CD4-positive, alpha-beta T cell treated with Interleukin-6 for 4 hours (primary cell): Measurements from ENCODE around the gene VWF.

Experiments used
- DNase-seq: peaks from one replicate; pipeline ENCODE4 v3.0.0-alpha.2; 2020; ENCODE audit warnings: mixed read lengths

Gene VWF

DNA sequence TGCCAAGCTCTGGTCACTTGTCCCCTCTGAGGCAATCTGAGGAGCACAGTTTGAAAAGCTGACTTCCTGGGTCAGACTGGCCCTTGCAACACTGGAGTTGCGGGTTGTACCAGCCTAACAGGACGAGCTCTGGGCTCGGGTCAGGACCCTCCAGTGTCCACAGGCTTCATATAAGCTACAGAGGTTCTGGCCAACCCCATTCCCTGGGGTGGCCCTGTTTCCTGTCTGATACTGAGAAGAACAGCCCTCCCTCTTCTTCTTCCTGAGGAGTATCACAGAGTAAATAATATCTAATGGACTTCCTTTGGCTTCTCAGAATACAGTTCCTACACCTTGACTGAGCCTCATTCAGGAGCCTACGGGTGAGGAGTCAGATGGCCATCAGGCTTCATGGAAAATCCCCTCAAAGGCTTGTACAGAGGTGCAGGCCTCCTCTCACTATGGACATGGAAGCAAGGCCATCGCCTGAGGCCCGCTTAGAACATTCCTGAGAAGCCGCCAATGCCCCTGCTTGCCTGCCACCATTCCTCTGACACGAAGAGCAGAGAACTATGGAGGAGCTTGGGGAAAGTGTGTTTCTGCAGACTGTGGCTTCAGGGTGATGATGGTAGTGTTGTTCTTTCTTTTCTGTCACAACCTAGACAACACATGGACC is 150.9 kb downstream of the VWF start:
- no peak for DNase-seq

DNA sequence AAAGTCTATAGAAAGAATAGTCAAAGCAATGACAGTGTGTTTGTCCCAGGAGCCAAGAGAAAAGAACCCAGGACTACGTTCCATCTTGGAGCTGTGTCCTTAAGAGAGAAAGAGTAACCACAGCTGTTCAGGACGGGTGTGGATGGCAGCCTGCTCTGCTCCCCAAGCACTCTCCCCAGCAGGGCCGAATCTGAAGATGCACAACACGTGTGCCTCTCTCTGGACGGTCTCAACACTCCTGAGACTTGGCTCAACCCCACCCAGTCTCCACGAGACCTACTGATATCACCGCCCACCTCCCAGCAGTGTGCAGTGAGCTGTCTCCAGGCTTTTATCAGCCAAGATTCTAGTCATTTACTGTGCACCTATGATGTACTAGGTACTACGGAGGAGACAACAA is 152.1 kb downstream of the VWF start:
- DNase-seq: no peak

DNA sequence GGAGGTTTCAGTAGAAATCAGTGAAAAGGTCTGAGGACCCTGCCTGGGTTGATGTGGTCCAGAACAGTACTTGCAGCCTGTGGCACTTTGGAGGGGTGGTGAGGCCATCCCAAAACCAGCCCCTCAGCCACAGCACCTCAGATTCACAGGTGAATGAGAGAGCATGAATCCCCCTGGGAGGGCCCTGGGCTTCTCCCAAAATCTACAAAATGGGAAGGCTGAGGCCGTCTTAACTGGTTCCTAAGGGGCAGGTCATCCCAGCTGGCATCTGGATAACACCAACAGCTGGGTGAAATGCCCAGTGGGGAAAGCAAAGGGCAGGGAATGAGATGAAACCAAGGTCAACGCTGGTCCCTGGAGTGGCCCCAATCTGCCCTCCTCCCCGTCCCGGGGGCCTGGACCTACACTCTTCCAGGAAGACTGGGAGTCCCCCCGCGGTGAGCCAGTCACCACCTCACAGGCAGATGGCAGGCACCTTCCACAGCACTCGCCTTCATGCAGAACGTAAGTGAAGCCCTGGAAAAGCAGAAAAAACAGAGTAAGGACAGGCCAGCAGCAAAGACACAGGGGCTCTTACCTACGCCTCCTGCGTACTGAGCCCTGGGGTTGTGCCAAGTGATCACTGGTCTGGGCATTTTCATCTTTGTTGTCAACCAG is 153.1 kb downstream of the VWF start:
- no peak for DNase-seq

DNA sequence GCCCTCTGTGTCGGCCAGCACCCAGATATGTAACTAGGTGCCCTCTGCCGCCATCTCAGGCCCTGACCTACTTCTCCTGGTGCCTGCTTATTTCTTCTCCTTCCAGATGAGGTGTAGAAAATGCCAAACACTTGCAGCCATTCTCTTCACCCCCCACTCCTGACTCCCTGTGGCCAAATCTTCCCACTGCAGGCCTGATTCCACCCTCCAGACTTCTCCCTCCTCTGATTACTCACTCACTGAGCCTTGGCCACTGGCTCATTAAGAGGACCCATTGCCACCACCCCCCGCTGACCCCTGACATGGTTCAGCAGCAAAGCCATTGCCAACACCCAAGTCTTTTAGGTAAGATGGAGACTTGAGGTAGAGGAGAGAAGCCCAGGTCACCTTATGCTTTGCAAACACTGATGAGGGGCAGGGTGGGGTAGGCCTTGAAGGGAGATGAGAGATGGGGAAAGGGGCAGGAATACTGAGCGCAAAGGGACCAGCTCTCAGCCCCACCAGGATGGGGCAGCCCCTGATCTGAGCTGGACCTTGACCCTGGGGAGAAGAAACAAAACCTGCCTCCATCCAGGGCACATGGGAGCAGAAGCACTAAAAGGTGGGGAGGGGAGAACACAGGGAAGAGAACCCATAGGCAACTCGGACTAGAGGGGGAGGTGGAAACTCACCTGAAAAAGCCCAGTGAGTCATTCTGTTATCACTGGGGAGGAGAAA is 154.3 kb downstream of the VWF start:
- no peak for DNase-seq

DNA sequence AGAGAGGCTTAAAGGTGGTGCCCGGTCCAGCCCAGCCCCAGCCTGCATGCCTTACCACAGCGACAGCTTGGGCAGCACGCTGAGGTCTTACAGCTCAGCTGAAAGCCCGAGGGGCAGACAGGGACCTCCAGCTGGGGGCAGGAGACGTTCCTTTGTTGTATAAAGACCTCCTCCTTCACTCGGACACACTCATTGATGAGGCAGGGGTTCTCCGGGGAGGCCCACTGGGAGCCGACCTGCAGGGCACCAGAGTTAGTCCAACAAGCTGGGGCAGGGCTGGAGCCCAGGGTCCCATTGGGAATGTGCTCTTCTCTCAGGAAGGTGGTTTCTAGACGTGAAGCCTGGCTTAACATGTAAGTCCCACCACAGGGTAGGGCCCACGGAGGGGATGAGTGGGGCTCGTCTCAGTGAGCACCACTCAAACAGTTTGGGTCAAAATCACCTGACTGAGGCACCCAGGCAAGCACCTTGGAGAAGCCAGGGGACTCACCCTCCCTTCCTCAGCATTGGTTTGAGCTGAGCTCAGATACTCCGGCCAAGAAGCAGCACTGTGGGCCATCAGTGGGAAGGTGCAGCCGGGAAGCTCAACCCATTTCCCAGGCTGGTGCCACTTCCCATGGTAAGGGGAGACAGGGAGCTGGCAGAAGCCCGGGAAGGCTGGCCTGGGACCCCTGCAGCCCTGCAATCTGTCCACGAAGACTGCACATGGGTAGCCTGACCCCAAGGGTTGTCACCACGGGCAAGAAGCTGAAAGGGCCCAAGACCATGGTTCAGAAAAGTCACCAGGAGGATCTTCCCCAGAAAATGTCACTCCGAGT is 155.1 kb downstream of the VWF start:
- DNase-seq: no peak

DNA sequence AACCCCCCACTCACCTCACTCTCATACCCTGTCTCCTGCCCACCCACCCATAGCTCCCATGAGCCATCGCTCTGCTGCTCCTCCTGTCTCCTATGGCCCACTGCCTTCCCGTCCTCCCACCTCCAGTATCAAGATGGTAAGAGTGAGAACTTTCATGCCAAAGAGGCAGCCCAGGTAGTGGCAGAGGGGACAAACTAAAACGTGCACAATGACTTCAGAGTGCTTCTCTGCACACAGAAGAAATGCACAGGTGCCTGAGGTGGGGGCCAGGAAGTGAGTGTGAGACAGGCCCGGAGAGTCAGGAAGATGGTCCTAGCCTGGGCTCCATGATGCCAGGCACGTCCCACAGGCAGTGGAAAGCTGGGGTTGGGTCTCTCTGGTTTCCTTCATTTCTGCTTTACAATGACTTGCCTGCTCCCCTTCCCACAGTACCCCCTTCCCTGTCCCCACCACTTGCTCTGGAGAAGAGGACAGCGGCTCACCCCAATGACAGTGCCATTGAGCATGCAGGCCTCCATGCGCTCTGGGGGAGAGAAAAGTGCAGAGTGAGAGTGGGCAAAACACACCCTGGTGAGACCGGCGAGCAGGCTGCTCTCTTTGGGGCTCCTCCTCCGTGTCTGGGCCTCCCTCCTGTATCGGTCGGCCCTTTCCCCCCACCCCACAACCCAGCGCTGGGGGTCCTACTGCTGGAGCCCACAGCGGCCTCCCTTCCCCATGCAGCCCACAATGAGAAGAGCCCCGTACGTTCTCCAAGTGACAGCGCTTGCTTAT is 156.6 kb downstream of the VWF start:
- no peak for DNase-seq

DNA sequence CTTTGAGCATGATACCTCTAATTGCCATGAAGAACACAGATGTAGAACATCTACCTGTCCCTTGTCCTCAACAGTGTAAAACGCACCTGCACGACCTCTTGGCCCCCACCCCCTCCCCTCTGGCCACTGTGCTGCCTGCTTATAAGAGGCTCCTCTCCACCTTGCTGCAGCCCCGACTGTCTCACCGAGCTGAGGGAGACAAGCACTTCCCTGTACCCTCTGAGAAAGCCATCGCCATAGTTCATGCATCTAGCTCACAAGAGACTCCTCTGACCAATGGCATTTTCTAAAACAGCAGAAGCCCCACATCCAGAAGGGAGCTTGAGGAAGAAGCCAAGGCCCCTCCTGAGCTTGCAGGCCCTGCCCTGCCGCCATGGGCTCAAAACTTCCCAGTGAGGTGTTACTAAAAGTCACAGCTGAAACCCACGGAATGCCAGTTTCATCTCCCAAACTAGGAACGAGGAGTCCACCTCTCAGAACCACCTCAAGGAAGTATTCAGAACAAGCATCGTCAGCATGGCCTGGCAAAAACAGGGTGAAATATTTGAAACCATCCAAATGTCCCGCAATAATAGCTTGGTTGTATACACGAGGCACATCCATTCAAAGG is 157.9 kb downstream of the VWF start:
- no peak for DNase-seq

DNA sequence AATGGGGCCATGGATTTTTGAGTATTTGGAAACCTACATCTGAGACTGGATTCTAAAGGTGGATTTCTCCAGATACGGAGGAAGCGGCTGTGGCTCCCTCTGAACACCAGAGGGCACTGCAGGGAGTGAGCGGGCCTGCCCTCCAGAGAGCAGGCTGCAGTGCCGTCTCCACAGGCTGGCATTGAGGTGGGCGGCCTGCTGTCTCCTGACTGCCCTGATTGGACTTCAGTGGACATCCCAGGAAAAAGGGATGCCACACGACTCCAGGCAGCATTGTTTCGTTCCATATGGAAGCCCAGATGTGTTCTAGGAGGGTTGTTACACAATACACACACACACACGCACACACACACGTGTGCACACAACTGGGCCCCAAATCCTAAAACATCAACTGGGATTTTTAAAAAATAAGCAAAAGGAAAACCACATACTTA is 158.5 kb downstream of the VWF start:
- DNase-seq: peak; percentile 45

DNA sequence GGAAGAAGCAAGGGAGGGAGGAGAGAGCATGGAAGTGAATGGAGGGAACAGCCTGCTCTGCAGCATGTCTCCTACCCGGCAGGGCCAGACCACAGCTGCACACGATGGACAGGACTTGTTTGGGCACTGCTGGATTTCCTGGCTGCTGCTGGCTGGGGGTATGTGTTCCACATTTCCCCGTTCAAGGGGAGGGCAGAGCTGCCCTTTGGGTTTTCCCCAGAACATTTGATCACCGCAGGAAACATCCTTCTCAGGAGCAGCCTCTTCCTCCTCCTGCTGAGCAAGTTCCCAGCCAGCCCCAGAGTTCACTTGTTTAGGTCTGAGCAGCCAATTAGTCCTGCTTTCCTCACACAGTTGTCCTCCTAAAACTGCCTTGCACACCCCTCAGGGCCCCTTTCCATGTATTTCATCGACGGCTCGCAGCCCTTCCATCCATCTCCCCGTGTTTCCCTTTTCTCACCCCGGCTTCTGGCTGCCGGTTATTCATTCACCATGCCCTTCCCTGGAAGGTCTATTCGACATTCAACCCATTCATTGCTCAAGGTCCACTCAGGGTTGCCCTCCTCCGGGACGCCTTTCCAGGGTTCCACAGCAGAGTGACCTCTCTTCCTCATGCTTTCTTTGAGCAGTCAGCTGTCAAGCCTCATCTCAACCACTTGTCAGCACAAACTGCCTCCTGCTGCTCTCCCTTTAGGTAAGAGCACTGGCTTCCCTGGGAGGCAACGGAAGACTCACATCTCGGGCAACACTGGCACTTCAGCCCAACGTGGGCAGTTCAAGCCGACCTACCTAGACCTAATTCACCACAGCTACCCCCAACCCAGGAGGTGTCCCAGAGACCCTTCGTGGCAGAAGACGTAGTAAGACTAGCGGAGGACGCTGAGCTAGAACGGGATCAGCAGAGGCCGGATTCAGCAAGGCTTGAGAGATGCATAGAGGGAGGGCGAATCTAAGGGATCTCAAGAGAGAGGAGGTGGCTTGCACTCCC is 159.3 kb downstream of the VWF start:
- DNase-seq: no peak

DNA sequence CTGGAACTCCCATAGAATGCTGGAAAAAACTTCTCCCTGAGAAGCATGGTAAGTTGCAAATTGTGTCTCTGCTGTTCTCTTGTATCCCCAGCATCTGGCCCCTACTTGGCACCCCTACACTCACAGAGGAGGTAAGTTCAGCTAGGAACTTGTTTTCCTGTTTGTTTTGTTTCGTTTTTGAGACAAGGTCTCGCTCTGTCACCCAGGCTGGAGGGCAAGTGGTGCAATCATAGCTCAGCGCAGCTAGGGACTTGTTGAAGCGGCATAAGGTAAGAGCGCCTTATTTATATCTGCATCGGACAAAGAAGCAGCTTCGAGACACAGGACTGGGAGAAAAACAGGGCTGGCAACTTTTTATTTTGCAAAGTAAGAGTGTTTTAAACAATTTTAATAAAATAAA is 161.0 kb downstream of the VWF start:
- DNase-seq: no peak

DNA sequence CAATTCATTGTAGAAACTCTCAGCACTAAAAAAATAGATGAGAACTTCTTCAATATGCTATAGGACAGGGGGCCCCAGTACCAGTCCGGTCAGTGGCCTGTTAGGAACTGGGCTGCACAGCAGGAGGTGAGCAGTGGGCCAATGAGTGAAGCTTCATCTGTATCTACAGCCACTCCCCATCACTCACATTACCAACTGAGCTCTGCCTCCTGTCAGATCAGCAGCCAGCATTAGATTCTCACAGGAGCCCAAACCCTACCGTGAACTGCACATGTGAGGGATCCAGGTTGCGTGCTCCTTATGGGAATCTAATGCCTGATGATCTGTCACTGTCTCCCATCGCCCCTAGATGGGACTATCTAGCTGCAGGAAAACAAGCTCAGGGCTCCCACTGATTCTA is 163.7 kb downstream of the VWF start:
- DNase-seq: no peak

DNA sequence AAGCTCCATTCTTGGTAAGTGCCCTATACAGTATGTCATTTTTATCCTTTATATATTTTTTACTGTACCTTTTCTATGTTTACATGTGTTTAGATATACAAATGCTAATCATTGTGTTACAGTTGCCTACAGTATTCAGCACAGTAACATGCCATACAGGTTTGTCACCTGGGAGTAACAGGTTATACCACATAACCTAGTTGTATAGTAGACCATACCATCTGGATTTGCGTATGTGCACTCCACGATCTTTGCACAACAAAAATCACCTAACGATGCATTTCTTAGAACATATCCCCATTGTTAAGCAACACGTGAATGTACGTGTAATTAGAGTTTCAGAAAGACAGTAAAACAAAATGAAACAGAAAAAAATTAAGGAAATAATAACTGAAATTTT is 167.5 kb downstream of the VWF start:
- DNase-seq: no peak

DNA sequence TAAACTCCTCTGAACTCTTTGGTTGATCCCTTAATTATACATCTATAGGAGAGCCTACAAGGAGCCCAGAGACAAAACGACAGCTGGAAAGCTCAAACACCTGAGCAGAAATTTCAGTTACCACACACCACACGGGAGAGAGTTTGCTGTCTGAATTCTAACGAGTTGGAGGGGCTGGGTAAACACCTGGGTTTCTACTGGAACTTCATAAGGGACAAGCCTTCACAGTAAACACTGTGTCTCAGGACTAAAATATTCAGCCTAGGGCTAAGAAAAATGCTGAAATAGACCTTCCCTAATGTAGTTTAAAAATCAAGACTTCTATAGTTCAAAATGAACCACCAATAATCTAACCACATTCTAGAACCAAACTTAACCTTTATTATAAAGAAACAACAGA is 169.8 kb downstream of the VWF start:
- no peak for DNase-seq

DNA sequence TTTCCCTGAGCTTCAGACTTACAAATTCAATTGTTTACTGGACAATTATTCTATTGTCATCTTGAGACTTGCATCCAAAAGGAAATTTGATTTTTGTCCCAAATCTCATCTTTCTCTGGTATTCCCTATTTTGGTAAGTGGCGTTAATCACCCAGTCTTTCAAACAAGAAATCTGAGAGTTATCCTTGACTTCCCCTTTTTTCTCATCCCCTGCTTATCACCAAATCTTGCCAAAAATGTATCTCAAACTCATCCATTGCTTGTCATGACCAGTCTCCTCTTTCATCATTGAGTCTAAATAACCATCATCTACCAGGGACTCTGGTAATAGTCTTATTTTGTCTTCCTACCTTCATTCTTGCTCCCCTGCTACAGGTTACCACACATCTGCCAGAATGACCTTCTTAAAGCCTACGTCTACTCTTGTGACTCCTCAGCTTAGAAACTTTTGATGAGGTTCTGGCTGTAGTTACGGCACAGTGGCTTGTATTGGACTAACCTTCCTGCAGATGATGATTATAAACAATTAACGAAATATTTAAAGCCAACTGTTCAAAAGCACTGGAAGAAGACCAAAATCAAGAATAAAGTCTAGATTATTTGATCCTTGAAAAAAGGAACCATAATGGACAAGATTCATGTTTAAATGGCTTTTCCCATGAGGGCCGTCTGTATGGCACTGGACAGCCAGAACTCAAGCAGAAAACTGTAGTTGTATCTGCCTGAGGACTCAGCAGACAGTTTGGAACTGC is 170.5 kb downstream of the VWF start:
- DNase-seq: no peak

DNA sequence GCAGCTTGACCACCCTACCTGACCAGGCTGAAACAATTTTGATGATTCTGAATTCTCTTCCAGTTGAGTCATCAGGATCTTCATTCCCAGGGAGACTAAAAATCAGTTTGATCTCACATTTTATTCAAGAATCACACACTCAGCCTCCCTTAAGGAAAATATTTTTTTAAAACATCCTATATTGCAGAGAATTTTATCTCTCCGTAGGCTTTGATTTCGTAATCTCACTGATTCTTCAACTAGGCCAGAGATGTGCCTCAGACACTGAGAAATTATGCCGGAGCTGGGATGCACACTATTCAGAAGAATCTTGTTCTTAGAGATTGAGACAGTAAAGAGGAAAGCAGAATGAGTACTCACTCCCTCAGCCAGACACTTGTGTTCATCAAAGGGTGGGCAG is 172.4 kb downstream of the VWF start:
- DNase-seq: no peak

DNA sequence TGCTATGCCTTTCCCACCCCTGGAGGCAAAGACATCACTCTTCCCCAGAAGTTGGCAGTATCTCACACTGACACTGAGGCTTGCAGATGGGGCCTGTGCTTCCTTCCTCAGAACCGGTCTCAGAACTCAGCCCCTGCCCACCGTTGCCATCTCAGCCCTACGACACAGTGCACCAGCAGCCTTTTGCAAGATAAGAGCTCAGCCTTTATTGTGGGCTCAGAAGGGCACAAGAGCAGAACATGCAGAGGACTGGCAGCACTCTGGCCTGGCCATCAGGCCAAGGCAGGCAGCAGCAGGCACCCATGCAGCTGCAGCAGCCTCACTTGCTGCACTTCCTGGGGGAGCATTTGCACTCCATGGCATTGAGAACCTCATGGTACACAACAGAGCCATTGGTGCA is 175.8 kb downstream of the VWF start:
- no peak for DNase-seq

DNA sequence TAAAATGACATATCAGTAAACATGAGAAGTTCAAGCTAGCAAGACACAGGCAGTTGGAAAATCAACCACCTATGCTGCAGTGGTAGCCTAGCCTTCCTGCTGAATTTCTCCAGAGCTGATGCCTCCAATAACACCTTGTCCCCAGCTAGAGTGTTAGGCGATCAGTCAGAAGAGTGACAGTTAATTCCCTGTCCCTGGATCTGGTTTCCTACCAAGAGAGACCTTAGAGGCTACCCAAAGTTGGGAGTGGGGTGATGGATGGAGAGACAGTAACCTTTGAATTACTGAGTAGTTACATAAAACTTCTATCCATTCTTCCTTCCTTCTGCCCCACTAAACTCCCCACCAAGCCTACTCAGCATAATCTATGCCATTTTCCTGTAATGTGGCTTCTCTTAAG is 177.5 kb downstream of the VWF start:
- DNase-seq: no peak

DNA sequence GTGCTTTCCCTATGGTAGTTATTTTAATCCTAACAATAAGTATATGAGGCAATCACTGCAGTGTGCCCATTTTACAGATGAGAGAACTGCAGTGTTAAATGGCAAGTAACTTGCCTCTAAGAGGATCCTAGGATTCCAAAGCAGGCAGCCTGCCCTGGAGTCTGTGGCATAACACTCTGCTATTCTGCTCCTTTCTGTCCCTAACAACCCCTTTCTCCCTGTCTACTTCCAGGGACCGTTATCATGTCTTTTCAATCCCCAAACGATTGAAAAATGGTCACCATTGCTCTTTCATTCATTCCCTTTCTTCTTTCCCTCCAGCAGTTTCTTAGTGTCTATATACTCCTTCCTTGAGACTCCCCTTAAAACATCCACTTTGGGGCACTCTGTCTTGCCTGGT is 178.1 kb downstream of the VWF start:
- DNase-seq: no peak

DNA sequence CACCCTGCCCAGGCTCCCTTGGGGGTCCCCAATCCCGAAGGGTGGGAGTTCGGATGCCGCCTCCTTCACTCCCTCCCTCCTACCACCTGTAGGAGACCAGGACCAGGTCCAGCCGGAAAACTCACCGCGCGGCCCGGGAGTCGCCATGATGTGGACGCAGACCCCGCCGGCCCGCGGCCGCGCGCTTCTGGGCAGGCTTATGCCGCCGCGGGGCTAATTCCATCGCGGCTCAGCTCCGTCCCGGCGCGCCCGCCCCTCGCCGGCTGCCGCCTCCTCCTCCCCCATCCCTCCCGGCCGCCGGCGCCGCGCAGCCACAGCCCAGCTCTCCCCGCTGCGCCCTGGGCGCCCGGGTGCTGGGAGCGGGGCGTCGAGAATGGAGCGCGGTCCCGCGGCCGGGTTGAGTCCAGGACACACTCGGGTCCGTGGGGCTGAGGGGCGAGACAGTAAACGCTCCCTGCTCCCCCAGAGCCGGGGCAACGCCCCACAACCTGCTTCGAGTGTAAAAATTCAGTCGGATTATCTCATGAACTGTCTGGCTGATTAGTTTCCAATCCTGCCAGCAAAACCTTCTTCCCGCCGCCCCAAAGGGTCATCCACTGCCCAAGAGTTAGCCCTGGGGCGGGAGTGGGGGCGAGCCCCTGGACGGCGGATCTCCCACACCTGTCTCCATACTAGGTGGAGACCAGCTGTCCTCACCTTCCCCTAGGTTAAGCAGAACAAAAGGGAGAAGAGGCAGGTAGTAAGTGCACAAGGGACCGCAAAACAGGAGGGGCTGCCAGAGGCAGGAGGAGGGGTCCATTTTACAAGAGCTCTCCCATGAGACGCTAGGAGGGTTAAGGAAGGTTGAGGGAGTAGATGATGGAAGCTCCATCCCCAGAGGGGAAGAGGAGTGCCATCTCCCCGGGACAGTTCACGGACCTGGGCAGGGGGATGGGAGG is 179.1 kb downstream of the VWF start, which contains the start of gene ANO2:
Gene ANO2, minus strand, starts transcription at position 189 of the 938 bp plus-strand sequence. Its CDS starts 42 bp downstream, at position 147.
- no peak for DNase-seq
